OCI-LY1 (cell line): ENCODE data around the gene BRIP1.

Experiments used
- H2AFZ ChIP-seq: fragments of 200-600 bp; sonication (generic), shearing (Covaris generic); 2 replicates; pipeline ENCODE4 v1.6.0; 2014; ENCODE audit warnings: antibody characterized with exemption, mild to moderate bottlenecking, low read length
- H3F3A ChIP-seq: fragments of 200-600 bp; sonication (generic), shearing (Covaris generic); 2 replicates; pipeline ENCODE4 v1.6.0; 2014; ENCODE audit warnings: mild to moderate bottlenecking, antibody characterized with exemption, low read length, moderate library complexity; ENCODE audit not compliant: insufficient read depth
- H3K27ac ChIP-seq: fragments of 200-600 bp; sonication (generic); 2 replicates; pipeline ENCODE4 v1.5.1; 2014; ENCODE audit warnings: low read length, mixed run types, mild to moderate bottlenecking, low read depth; ENCODE audit not compliant: poor library complexity, severe bottlenecking
- H3K27me3 ChIP-seq: fragments of 200-600 bp; sonication (generic); 2 replicates; pipeline ENCODE4 v1.6.0; 2014; ENCODE audit warnings: antibody characterized with exemption, mild to moderate bottlenecking, low read length, moderate library complexity; ENCODE audit not compliant: insufficient read depth
- H3K36me3 ChIP-seq: fragments of 200-600 bp; sonication (generic); 2 replicates; pipeline ENCODE4 v1.6.1; 2014; ENCODE audit warnings: mild to moderate bottlenecking, antibody characterized with exemption, low read length, moderate library complexity, mixed read lengths; ENCODE audit not compliant: insufficient read depth
- H3K4me1 ChIP-seq: fragments of 200-600 bp; sonication (generic); 2 replicates; pipeline ENCODE4 v1.5.1; 2014; ENCODE audit warnings: mild to moderate bottlenecking, low read length, moderate library complexity; ENCODE audit not compliant: insufficient read depth, severe bottlenecking
- H3K4me2 ChIP-seq: fragments of 200-600 bp; sonication (generic), shearing (Covaris generic); 2 replicates; pipeline ENCODE4 v1.6.1; 2014; ENCODE audit warnings: low read length
- H3K4me3 ChIP-seq: fragments of 200-600 bp; sonication (generic); 2 replicates; pipeline ENCODE4 v1.5.1; 2014; ENCODE audit warnings: low read length, low read depth, mild to moderate bottlenecking, mixed read lengths; ENCODE audit not compliant: poor library complexity, severe bottlenecking
- H3K79me2 ChIP-seq: fragments of 200-600 bp; shearing (Covaris generic); 2 replicates; pipeline ENCODE4 v1.6.1; 2016; ENCODE audit warnings: mixed run types, low read length, mixed read lengths; ENCODE audit not compliant: insufficient read depth
- H3K9ac ChIP-seq: fragments of 200-600 bp; sonication (generic), shearing (Covaris generic); 2 replicates; pipeline ENCODE4 v1.6.1; 2014; ENCODE audit warnings: mild to moderate bottlenecking, low read length, mixed read lengths
- H3K9me2 ChIP-seq: fragments of 200-600 bp; sonication (generic), shearing (Covaris generic); 2 replicates; pipeline ENCODE4 v1.6.1; 2014; ENCODE audit warnings: low read depth, mild to moderate bottlenecking, low read length, mixed read lengths
- H3K9me3 ChIP-seq: fragments of 200-600 bp; shearing (Covaris generic); 2 replicates; pipeline ENCODE4 v1.6.1; 2014; ENCODE audit warnings: low read length, mixed read lengths
- H4K20me1 ChIP-seq: fragments of 200-600 bp; sonication (generic), shearing (Covaris generic); 2 replicates; pipeline ENCODE4 v1.6.0; 2016; ENCODE audit warnings: mild to moderate bottlenecking, low read length; ENCODE audit not compliant: insufficient read depth
- CTCF ChIP-seq: fragments of 200-600 bp; sonication (generic), shearing (Covaris generic); IDR thresholded peaks from 2 replicates; pipeline ENCODE4 v1.5.1; 2017; ENCODE audit warnings: mild to moderate bottlenecking, antibody characterized with exemption, low read length, moderate library complexity, mixed read lengths
- EZH2 ChIP-seq: fragments of 200-600 bp; sonication (generic), shearing (Covaris generic); IDR thresholded peaks from 2 replicates; pipeline ENCODE4 v1.8.0; 2017; ENCODE audit warnings: borderline replicate concordance, mixed run types, mild to moderate bottlenecking, antibody characterized with exemption, low read length, moderate library complexity, mixed read lengths

Gene BRIP1

GRCh38 chr17:61862975-61863800, at the start of gene BRIP1:
BRIP1 (minus strand) TSS chr17:61863528; CDS start chr17:61861539, 1,989 bp downstream.
- no peak for TF ChIP-seq CTCF
- TF ChIP-seq EZH2, result no peak

GRCh38 chr17:61908292-61909037, 45.1 kb upstream of the BRIP1 start:
- TF ChIP-seq EZH2 (no peak), CTCF (no peak)
- H3K4me1 ChIP-seq, result peaks cover 6% of the 10 kb centered on the region
- H3K9ac ChIP-seq, result no peak overlapping the region
- no peaks in the 10 kb centered on the region for H4K20me1 ChIP-seq
- H3K9me2 ChIP-seq, result no peaks in the 10 kb centered on the region
- no peak overlapping the region for H2AFZ ChIP-seq
- H3K27ac ChIP-seq, result no peak overlapping the region
- H3F3A ChIP-seq, result no peaks in the 10 kb centered on the region
- no peaks in the 10 kb centered on the region for H3K9me3 ChIP-seq
- peaks cover 74% of the 10 kb centered on the region for H3K36me3 ChIP-seq
- H3K4me2 ChIP-seq, result no peak overlapping the region
- H3K4me3 ChIP-seq, result no peak overlapping the region
- no peaks in the 10 kb centered on the region for H3K27me3 ChIP-seq
- no peaks in the 10 kb centered on the region for H3K79me2 ChIP-seq

More at GRCh38 chr17:61862975-61863800, at the start of gene BRIP1:
- H4K20me1 ChIP-seq, result no peaks in the 10 kb centered on the region
- H3K9ac ChIP-seq, result peak within 1 kb of the TSS; percentile 79
- H2AFZ ChIP-seq, result peak within 1 kb of the TSS; percentile 79
- peaks cover 20% of the 10 kb centered on the region for H3K79me2 ChIP-seq
- H3K9me2 ChIP-seq, result no peaks in the 10 kb centered on the region
- peak within 1 kb of the TSS; percentile 79 for H3K4me3 ChIP-seq
- no peaks in the 10 kb centered on the region for H3K27me3 ChIP-seq
- H3K27ac ChIP-seq, result peak within 1 kb of the TSS; percentile 74
- H3K4me1 ChIP-seq, result peaks cover 38% of the 10 kb centered on the region
- H3K9me3 ChIP-seq, result no peaks in the 10 kb centered on the region
- peak within 1 kb of the TSS; percentile 77 for H3K4me2 ChIP-seq
- peaks cover 31% of the 10 kb centered on the region; the same call in 1 of the 2 replicates for H3K36me3 ChIP-seq
- no peaks in the 10 kb centered on the region for H3F3A ChIP-seq

GRCh38 chr17:61907361-61907760, 44.0 kb upstream of the BRIP1 start:
- Histone ChIP-seq H3K36me3 (peaks cover 78% of the 10 kb centered on the region), H3K9me3 (no peaks in the 10 kb centered on the region), H2AFZ (no peak overlapping the region), H3K27ac (no peak overlapping the region), H3K4me1 (peaks cover 6% of the 10 kb centered on the region), H3K4me3 (no peak overlapping the region), H4K20me1 (no peaks in the 10 kb centered on the region), H3F3A (no peaks in the 10 kb centered on the region), H3K9ac (no peak overlapping the region), H3K4me2 (no peak overlapping the region), H3K79me2 (no peaks in the 10 kb centered on the region), H3K9me2 (no peaks in the 10 kb centered on the region), H3K27me3 (no peaks in the 10 kb centered on the region)
- TF ChIP-seq EZH2, result no peak
- no peak for TF ChIP-seq CTCF
